Lower lobe of right lung (tissue), 2 donors: ENCODE data around the gene NUP210. TPM values are rescaled to one million over a fixed set of nuclear protein-coding genes. Genes with fewer than 3 reads are reported as not detected.

Source experiments
- ATAC-seq, 2 donors: fragments of 200-7000 bp; cut with Tn5 transposase; one replicate each; pipeline ENCODE4 v1.9.1; 2020 to 2022; ENCODE audit warnings: mild to moderate bottlenecking in 2 of 2, moderate library complexity in 2 of 2
- DNase-seq: peaks from one replicate; pipeline ENCODE4 v3.0.0-alpha.2; 2020
- H3K27ac ChIP-seq: fragments of 200-600 bp; one replicate; pipeline ENCODE4 v1.8.0; 2022
- H3K27me3 ChIP-seq: fragments of 200-600 bp; one replicate; pipeline ENCODE4 v1.8.0; 2022; ENCODE audit warnings: low read depth
- H3K36me3 ChIP-seq: fragments of 200-600 bp; one replicate; pipeline ENCODE4 v1.8.0; 2022; ENCODE audit warnings: mild to moderate bottlenecking
- H3K4me1 ChIP-seq: fragments of 200-600 bp; one replicate; pipeline ENCODE4 v1.8.0; 2022
- H3K4me3 ChIP-seq: fragments of 200-600 bp; one replicate; pipeline ENCODE4 v1.8.0; 2022; ENCODE audit warnings: mild to moderate bottlenecking
- H3K9me3 ChIP-seq: fragments of 200-600 bp; one replicate; pipeline ENCODE4 v1.8.0; 2022
- CTCF ChIP-seq: fragments of 200-600 bp; IDR thresholded peaks from one replicate; pipeline ENCODE4 v1.8.0; 2022; ENCODE audit warnings: antibody characterized with exemption, mild to moderate bottlenecking
- intact Hi-C: fragments of 100-400 bp; cut with DNase I; formaldehyde crosslinking; loops from one replicate; pipeline ENCODE4 v1.11.0; 2022
- total RNA-seq: library from RNA; stranded (reverse); fragmentation: NEBNext Ultra II Directional; extraction: Animal tissue kit (Norgen Biotek cat#: 25700); gene quantifications from one replicate; pipeline ENCODE4 v1.2.1, GENCODE V29; 2021
- donor health status: DM: no; HTN: yes; CAD: no; lungs with severe emphysema.

Gene NUP210
- total RNA-seq, 1 donor from 2014 or later = 22.2 TPM

DNA sequence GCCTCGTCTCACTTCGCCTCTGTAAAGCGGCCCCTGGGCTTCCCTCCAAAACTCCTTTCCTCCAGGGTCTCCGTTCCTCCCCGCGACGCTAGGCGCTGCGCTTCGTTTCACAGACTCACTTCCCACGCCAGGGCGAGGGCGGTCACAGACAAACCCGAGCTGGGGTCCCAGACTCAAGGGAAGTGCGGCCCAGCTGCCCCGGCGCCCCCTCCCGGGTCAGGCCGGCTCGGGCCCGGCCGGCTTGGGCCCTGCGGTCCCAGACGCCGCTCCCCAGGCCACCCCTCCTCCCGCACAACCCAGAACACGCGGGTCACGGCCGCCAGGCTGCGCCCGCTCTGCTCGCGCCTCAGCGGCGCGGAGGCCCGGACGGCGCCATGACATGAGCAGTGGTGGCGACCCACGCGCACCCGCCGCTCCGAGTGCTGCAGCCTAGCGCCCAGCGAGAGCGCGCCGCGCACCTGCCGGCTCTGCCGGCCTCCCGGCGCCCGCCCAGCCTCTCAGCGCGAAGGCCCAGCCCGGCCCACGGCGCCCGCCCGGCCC lies 547 bp downstream of the NUP210 start:
- peak overlapping the region; percentile 73 for H3K27ac ChIP-seq
- H3K9me3 ChIP-seq = no peaks in the 10 kb centered on the region
- H3K4me3 ChIP-seq = peak overlapping the region; percentile 66
- no peaks in the 10 kb centered on the region for H3K27me3 ChIP-seq
- H3K4me1 ChIP-seq = peaks cover 39% of the 10 kb centered on the region
- TF ChIP-seq CTCF = no peak
- DNase-seq (peak; percentile 77), ATAC-seq (peak; percentile 81 to 86)
- intact Hi-C loops = no loop called here
- H3K36me3 ChIP-seq = no peaks in the 10 kb centered on the region

DNA sequence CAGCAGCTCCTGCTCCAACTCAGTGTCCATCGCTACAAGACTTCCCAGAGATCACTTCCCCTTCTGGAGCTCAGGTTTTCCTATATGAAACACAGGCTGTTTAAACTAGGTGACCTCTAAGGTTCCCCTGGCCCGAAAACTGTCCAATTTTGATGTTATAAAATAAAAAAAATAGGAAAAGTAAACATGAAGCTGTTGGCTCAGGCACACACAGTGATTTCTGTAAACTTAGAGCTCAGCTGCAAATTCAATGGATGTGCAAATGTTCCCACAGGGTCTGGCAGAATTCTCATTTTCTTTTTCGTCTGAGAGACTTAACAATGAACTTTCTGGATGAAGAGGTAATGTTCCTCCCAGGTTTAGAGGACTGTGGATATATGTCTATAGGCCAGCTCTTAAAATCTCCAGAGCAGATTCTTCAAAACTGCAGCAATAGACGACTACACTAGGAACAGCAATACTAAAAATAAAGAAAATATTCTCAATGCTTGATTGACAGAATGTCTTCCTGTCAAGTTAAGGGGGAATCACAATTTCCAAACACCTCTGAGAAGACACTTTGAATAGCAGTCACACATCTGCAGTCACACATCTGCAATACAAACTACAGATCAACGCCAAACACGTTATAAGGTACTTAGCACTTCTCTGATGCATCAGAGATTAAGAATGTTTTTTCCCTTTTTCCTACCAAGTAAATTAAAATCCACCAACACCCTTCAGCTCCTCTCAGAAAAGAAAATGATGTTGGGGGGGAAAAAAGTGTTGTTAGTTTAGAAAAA lies 2.8 kb downstream of the NUP210 start:
- peaks cover 39% of the 10 kb centered on the region for H3K4me1 ChIP-seq
- no peak for TF ChIP-seq CTCF
- H3K4me3 ChIP-seq = no peak overlapping the region
- no peaks in the 10 kb centered on the region for H3K27me3 ChIP-seq
- no peak for ATAC-seq
- H3K27ac ChIP-seq = no peak overlapping the region
- DNase-seq = no peak
- no peaks in the 10 kb centered on the region for H3K9me3 ChIP-seq
- intact Hi-C loops = no loop called here
- no peaks in the 10 kb centered on the region for H3K36me3 ChIP-seq

DNA sequence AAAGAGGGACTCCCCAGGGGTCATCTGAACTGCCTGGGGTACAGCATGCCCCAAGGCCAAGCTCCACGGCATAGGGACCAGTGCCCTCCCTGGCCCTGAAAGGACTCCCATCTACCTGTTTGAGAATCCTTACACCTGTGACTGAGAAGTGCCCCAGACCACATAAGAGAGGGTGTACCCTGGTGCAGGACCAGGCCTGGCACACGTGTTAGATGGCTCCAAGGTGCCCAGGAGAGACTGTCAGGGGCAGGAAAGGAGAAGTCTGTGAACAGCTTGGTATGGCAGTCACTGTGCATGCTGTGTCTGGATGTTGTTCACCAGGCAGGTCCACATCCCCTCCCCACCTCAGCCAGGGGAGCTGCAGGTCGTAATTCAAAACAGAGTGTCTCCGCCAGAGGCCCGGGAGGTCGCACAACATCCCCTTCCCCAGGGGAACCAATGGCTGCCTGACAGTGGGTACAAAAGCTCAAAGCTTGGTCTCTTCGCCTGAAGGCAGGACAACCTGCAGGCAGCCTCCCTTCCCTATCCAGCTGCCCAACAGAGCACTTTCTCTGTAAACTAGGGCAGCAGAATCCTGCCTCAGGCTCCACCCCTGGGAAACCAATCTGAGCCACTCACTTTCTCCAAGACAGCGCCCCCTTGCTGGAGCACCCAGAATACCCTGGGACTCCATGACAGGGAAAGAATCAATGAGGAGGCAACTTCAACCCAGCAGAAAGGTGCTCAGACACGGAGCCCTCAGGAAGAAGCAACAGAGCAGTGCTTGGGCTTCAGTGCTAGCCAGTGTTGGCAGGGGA lies 3.9 kb downstream of the NUP210 start:
- Histone ChIP-seq H3K9me3 (no peaks in the 10 kb centered on the region), H3K27me3 (no peaks in the 10 kb centered on the region), H3K4me1 (peaks cover 39% of the 10 kb centered on the region), H3K36me3 (no peaks in the 10 kb centered on the region), H3K27ac (peak overlapping the region; percentile 31), H3K4me3 (no peak overlapping the region)
- no peak for TF ChIP-seq CTCF
- intact Hi-C loops = no loop called here
- DNase-seq (no peak), ATAC-seq (no peak)

DNA sequence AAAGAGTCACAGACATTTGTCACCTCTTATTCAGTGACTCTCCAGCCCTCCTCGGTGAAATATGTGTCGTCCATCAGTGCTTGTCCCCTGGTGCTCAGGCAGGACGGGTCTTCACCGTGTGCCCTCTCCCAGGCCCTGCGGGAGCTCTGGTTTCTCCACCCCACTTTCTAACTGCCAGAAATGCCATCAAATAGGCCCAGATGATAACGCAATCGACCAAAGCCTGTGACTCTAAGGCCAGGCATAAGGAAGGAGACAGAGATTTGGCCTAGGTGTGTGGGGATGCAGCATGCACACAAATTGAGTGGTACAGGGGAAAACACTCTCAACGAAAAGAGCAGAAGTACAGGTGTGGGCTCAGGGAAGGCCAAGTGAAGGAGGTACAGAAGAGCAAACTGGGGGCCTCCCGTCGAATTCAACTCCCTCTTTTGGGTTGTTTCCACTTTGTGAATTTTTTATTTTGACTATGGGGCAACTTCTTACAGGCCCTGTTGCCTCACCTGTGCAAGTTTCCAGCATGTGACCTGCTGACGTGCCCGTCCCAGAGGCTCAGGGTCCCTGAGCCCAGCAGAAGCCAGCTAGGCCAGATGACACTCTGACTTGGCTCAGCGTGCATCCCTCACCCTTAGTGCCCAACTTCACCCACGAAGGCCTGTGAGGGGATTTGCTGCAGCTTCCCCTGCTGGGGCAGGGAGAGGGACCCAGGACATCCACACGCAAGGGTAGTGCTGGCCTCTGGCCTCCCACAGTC lies 4.7 kb downstream of the NUP210 start:
- Histone ChIP-seq H3K4me1 (peaks cover 39% of the 10 kb centered on the region), H3K27me3 (no peaks in the 10 kb centered on the region), H3K4me3 (no peak overlapping the region), H3K9me3 (no peaks in the 10 kb centered on the region), H3K36me3 (no peaks in the 10 kb centered on the region), H3K27ac (peak overlapping the region; percentile 82)
- TF ChIP-seq CTCF = no peak
- intact Hi-C loops = no loop called here
- ATAC-seq = no peak
- no peak for DNase-seq

- Histone ChIP-seq H3K4me1 (peaks cover 34% of the 10 kb centered on the region), H3K27me3 (no peaks in the 10 kb centered on the region), H3K9me3 (no peaks in the 10 kb centered on the region), H3K4me3 (no peak overlapping the region), H3K27ac (peak overlapping the region; percentile 82), H3K36me3 (no peaks in the 10 kb centered on the region)
- no peak for TF ChIP-seq CTCF
- intact Hi-C loops = no loop called here
- DNase-seq = peak; percentile 87
- ATAC-seq = peak; percentile 91 to 95
Measured at GRCh38 chr3:13414040-13414729, 5.9 kb downstream of the NUP210 start.
